ENCODE measurements around the gene TMEM120B.

- TF ChIP-seq CTCF (IDR thresholded peaks at IDR 0.05; ENCODE audit: low read length) (no peak), EZH2 (IDR thresholded peaks at IDR 0.05; ENCODE audit: borderline replicate concordance, low read length) (no peak)
These were observed 67.9 kb downstream of the TMEM120B start for GRCh38 chr12:121780429-121780828.

Data from OCI-LY1 (cell line).